PC-3 (cell line): Measurements from ENCODE around the gene TFAP2A.

Experiments used
- EZH2 ChIP-seq: fragments of 300-600 bp; sonication (generic); IDR thresholded peaks from one replicate; pipeline ENCODE4 v1.6.1; 2017; ENCODE audit warnings: antibody characterized with exemption, mild to moderate bottlenecking, low read length; ENCODE audit not compliant: unreplicated experiment
- EZH2phosphoT487 ChIP-seq: fragments of 300-600 bp; sonication (generic); IDR thresholded peaks from 2 replicates; pipeline ENCODE4 v1.6.1; 2018; ENCODE audit warnings: mild to moderate bottlenecking, antibody characterized with exemption, low read length, borderline replicate concordance
- TF ChIP-seq, protein P1 (sequence below): fragments of 300-600 bp; sonication (generic); conservative IDR thresholded peaks from 2 replicates; pipeline ENCODE4 v1.5.1; 2017; ENCODE audit warnings: antibody characterized with exemption, low read depth, mild to moderate bottlenecking, low read length

DNA sequence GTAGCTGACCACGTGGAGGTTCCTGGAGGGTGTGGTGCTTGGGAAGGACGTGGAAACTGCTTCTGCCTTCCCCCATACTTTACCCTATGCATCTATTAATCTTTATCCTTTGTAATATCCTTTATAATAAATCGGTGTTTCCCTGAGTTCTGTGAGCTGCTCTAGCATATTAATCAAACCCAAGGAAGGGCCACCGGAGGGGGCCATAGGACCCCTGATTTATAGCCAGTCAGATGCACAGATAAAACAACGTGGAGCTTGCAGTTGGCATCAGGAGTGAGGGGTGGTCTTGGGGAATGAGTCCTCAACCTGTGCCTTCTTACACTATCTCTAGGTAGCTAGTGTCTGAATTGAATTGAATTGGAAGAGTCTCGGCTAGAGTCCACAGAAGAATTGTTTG, 36.5 kb upstream of the TFAP2A start:
- TF ChIP-seq, protein P1, sequence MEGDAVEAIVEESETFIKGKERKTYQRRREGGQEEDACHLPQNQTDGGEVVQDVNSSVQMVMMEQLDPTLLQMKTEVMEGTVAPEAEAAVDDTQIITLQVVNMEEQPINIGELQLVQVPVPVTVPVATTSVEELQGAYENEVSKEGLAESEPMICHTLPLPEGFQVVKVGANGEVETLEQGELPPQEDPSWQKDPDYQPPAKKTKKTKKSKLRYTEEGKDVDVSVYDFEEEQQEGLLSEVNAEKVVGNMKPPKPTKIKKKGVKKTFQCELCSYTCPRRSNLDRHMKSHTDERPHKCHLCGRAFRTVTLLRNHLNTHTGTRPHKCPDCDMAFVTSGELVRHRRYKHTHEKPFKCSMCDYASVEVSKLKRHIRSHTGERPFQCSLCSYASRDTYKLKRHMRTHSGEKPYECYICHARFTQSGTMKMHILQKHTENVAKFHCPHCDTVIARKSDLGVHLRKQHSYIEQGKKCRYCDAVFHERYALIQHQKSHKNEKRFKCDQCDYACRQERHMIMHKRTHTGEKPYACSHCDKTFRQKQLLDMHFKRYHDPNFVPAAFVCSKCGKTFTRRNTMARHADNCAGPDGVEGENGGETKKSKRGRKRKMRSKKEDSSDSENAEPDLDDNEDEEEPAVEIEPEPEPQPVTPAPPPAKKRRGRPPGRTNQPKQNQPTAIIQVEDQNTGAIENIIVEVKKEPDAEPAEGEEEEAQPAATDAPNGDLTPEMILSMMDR, result peak; percentile 16; the same call in 1 of the 2 replicates
- TF ChIP-seq EZH2 (no peak), EZH2phosphoT487 (no peak)
